ENCODE results near the gene CMIP. TPM values are rescaled to one million over a fixed set of nuclear protein-coding genes. Genes with fewer than 3 reads are reported as not detected.
A peak's percentile ranks its signal among the peaks of the same experiment; 100 is the strongest.

Gene CMIP
- total RNA-seq, 1 donor from 2014 or later, result 40.0 TPM

DNA sequence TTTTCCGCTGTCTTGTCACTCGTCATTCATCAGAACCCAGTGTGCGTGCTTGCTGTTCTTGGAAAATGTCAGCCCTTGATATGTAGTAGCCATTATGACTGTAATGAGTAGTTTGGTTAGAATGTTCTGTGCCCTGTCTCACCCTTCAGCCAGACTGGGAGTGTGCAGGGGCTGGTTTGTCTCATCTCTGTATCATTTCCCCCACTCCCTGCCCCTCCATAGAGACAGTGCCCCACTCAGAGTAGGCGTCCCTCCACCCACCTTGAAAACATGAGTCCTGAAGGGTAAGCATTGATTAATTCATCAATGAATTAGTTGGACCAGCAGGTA, 197.5 kb downstream of the CMIP start:
- H3K27me3 Mint-ChIP-seq, result no peaks in the 10 kb centered on the region
- no peak overlapping the region for H3K4me3 Mint-ChIP-seq
- peaks cover 17% of the 10 kb centered on the region for H3K4me1 Mint-ChIP-seq
- no peak for DNase-seq
- peak overlapping the region; percentile 20 for H3K27ac Mint-ChIP-seq
- intact Hi-C loops (cut with micrococcal nuclease), result no loop called here
- H3K36me3 Mint-ChIP-seq (ENCODE audit: low read depth), result no peaks in the 10 kb centered on the region
- no peaks in the 10 kb centered on the region for H3K9me3 Mint-ChIP-seq

DNA sequence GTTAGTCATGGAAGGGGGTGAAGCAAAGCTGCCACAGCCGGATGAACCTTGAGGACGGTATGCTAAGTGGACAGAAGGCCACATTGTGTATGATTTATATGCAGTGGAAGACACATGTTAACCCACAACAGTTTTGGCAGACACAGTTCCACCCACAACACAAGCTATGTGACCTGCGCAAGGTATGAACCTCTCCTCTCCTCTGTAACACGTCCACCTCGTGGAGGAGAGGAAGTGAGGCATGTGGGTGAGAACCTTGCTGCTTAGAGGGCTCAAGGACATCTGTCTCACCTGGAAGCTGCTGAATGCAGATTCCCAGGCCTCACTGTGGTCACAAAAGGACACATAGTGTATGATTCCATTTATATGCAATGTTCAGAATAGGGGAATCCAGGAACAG, 198.3 kb downstream of the CMIP start:
- no peak for DNase-seq
- Mint-ChIP-seq H3K27ac (no peak overlapping the region), H3K36me3 (ENCODE audit: low read depth) (no peaks in the 10 kb centered on the region), H3K4me3 (no peak overlapping the region), H3K9me3 (no peaks in the 10 kb centered on the region), H3K4me1 (peaks cover 15% of the 10 kb centered on the region), H3K27me3 (no peaks in the 10 kb centered on the region)
- intact Hi-C loops (cut with micrococcal nuclease), result no loop called here

DNA sequence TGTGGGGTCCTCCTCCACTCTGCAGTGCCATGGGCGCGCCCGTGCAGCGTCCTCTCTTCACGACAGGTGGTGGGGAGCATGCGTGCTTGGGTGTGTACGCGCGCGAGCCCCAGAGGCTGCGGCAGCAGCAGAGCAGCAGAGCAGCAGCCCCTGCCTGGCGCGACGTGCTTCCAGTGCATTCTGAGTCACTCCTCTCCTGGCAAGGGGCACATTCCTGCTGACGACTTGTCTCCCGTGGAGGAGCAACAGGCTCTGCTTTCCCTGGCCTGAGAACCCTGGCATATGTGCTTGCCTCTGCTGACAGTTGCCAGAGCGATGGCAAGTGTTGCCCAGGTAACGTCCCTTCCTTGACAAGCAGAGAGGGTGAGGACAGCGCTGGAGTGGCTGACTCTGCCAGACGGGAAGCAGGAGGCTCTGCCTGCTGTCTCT, 200.7 kb downstream of the CMIP start:
- no peak overlapping the region for H3K27ac Mint-ChIP-seq
- H3K36me3 Mint-ChIP-seq (ENCODE audit: low read depth), result peaks cover 4% of the 10 kb centered on the region
- no peak overlapping the region for H3K4me3 Mint-ChIP-seq
- H3K27me3 Mint-ChIP-seq, result no peaks in the 10 kb centered on the region
- H3K4me1 Mint-ChIP-seq, result peaks cover 20% of the 10 kb centered on the region
- no peak for DNase-seq
- no peaks in the 10 kb centered on the region for H3K9me3 Mint-ChIP-seq
- intact Hi-C loops (cut with micrococcal nuclease), result no loop called here

DNA sequence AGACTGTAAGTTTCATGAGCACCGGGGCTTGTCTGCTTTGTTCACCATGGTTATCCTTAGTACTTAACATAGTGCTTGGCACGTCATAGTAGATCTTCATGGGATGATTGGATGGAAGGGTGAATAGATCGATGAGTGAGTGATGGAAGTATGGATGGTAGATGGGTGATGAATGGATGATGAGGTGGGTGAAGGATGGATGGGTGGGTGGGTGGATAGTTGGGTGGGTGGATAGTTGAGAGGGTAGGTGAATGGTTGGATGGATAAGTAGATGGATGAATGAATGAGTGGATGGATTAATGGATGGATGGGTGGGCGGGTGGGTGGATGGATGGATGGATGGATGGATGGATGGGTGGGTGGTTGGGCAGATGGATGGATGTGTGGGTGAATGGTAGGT, 201.3 kb downstream of the CMIP start:
- H3K9me3 Mint-ChIP-seq, result no peaks in the 10 kb centered on the region
- peaks cover 4% of the 10 kb centered on the region for H3K36me3 Mint-ChIP-seq (ENCODE audit: low read depth)
- peaks cover 21% of the 10 kb centered on the region for H3K4me1 Mint-ChIP-seq
- no peak for DNase-seq
- intact Hi-C loops (cut with micrococcal nuclease), result no loop called here
- no peaks in the 10 kb centered on the region for H3K27me3 Mint-ChIP-seq
- H3K27ac Mint-ChIP-seq, result no peak overlapping the region
- H3K4me3 Mint-ChIP-seq, result no peak overlapping the region

DNA sequence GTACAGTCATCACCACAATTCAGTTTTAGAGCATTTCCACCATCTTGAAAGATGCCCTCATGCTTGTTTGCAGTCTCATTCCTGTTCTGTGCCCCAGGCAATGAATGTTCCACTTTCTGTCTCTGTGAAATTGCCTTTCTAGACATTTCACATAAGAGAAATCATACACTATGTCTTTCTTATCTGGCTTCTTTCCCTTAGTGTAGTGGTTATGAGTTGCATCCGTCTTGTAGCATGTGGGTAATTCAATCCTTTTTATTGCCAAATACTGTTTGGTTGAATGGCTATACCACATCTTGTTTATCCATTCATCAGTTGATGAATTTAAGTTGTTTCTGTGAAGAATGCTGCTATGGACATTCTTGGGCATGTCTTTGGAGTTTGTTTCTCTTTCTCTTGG, 202.0 kb downstream of the CMIP start:
- H3K36me3 Mint-ChIP-seq (ENCODE audit: low read depth), result peaks cover 4% of the 10 kb centered on the region
- peaks cover 21% of the 10 kb centered on the region for H3K4me1 Mint-ChIP-seq
- no peaks in the 10 kb centered on the region for H3K9me3 Mint-ChIP-seq
- H3K27ac Mint-ChIP-seq, result no peak overlapping the region
- H3K4me3 Mint-ChIP-seq, result no peak overlapping the region
- intact Hi-C loops (cut with micrococcal nuclease), result no loop called here
- H3K27me3 Mint-ChIP-seq, result no peaks in the 10 kb centered on the region
- DNase-seq, result no peak

DNA sequence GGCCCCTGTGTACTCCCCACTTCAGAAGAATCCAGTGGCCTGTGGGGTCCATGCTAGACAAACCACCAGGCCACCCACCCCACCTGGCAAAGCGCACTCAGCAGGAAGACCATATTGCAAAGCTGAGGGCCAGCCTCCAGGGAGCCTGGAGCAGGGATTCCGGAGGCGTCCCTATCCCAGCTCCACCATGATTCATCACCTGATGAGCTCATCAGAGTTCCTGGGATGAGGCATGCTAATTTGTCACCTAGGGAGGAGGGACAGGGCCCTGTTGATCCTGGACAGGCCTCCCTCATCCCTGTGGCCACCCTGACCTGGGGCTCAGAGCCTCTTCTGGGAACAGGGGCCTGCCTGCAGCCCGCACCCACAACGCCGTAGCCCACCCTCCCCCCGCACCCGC, 202.9 kb downstream of the CMIP start:
- Mint-ChIP-seq H3K4me3 (no peak overlapping the region), H3K27ac (no peak overlapping the region), H3K4me1 (peaks cover 19% of the 10 kb centered on the region), H3K9me3 (no peaks in the 10 kb centered on the region), H3K27me3 (no peaks in the 10 kb centered on the region), H3K36me3 (ENCODE audit: low read depth) (peaks cover 4% of the 10 kb centered on the region)
- DNase-seq, result no peak
- intact Hi-C loops (cut with micrococcal nuclease), result no loop called here

DNA sequence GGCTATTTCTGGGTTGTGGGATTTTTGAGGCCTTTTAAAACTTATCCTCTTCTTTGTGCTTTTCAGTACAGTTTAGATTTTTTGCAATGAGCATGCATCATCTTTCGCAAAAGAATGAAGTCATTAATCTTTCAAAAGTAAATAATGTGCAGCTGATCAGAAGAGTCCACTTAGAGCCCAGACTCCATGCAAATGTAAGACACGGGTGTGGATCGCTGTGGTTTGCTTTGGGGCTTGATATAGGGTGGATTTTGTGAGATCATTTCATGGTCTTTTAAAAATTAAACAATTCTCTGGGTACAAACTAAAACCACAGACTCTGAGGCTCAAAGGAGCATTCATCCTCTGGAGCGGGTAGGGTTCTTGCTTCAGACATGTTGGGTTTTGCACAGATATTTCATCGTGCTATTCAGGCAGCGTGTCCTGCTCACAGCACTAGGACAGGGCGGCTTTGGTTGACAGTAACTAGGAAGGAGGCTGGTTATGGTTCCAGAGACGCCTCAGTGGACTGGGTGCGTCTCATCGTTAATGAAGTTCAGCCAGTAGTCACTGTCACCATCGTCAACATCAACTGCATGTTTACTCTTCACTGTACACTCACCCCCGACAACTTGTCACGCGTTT, 205.1 kb downstream of the CMIP start:
- Mint-ChIP-seq H3K4me1 (peaks cover 18% of the 10 kb centered on the region), H3K27ac (no peak overlapping the region), H3K4me3 (no peak overlapping the region), H3K9me3 (no peaks in the 10 kb centered on the region), H3K27me3 (no peaks in the 10 kb centered on the region), H3K36me3 (ENCODE audit: low read depth) (peaks cover 6% of the 10 kb centered on the region)
- intact Hi-C loops (cut with micrococcal nuclease), result no loop called here
- no peak for DNase-seq

DNA sequence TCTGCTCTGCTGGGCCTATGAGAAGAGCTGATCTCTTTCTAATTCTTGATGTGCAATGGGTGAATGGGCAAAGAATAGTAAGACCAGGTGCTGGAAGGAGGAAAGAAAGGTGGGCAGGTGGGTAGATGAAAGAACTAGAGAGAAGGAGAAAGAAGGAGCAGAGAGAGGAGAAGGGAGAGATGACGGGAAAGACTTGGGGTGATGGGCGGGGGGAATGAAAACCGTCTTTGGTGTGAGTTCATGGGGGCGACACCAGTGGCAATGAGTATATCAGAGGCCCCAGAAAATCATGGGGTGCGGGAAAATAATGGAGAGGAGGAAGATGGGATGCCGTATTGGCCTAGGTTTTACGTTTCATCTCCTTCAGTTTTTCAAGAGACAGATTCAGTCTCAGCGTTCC, 205.7 kb downstream of the CMIP start:
- peaks cover 8% of the 10 kb centered on the region for H3K36me3 Mint-ChIP-seq (ENCODE audit: low read depth)
- intact Hi-C loops (cut with micrococcal nuclease), result no loop called here
- no peak overlapping the region for H3K4me3 Mint-ChIP-seq
- no peaks in the 10 kb centered on the region for H3K27me3 Mint-ChIP-seq
- no peaks in the 10 kb centered on the region for H3K9me3 Mint-ChIP-seq
- H3K27ac Mint-ChIP-seq, result peak overlapping the region; percentile 1
- DNase-seq, result no peak
- H3K4me1 Mint-ChIP-seq, result peaks cover 19% of the 10 kb centered on the region

DNA sequence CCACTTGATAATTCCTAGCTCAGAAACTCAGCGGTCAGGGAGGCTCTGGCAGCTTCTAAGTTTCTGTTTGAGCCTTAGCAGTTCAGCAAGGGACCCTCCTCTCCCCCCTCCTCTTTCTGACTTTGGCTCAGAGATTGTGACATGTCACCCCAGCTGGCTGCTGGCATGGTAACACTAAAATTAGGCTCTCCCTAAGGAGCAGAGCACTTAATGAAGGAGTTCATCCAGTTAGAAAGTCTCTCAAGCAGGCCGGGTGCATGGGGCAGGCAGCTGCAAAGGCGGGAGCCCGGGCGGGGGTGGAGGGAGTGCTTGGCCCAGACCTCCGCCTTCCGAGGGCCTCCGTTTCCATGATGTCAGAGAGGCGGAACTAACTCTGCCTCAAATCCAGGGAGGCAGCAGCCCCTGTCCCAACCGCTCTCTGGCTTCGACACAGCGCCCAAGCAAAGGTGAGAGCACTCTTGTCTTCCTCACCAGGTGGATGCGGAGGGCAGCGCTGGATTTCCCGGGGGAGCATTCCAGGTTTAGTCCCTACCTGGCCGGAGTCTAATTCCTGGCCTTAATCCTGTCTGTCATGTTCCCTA, 206.5 kb downstream of the CMIP start:
- no peaks in the 10 kb centered on the region for H3K9me3 Mint-ChIP-seq
- H3K4me3 Mint-ChIP-seq, result no peak overlapping the region
- no peak for DNase-seq
- H3K4me1 Mint-ChIP-seq, result peaks cover 26% of the 10 kb centered on the region
- H3K27ac Mint-ChIP-seq, result no peak overlapping the region
- intact Hi-C loops (cut with micrococcal nuclease), result no loop called here
- H3K27me3 Mint-ChIP-seq, result no peaks in the 10 kb centered on the region
- H3K36me3 Mint-ChIP-seq (ENCODE audit: low read depth), result peaks cover 8% of the 10 kb centered on the region

DNA sequence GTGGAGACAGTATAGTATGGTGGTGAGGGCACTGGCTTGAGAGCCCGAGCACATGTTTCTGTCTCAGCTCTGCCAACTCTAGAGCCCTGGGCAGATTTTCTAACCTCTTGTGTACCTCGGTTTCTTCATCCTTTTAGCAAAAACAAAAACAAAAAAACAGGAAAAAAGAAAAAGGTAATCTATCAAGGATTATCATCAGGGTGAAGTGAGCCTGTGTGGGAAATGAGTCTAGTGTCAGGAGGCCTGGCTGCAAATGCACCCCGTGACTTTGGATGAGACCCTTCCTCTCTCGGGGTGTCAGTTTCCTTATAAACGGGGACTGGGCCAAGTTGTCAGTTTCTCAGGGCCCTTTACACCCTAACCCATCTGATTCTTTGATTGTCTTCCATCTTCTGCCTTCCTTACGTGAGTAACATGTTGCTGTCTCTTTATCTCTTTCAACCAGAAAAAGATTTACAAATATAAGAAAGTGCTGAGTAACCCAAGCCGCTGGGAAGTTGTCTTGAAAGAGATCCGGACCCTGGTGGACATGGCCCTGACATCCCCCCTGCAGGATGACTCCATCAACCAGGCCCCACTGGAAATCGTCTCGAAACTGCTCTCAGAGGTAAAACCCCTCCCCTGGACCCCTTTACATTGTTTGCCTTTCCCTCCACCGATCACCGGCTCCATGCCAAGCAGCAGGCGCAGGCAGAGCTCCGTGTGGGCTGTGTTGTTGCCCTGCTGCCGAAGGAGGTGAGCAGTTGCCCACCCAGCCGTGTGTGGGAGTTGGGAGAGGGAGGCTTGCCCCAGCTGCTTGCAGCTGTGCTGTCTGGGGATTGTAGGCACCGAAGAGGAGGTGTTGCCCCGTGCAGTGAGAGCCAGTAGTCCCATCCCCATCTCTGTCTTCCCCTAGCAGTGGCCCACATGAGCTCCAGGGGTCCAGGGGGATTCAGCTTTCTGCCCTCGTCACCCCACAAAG, 207.4 kb downstream of the CMIP start:
- H3K27ac Mint-ChIP-seq, result no peak overlapping the region
- no peaks in the 10 kb centered on the region for H3K27me3 Mint-ChIP-seq
- H3K4me1 Mint-ChIP-seq, result peaks cover 25% of the 10 kb centered on the region
- no peak for DNase-seq
- H3K9me3 Mint-ChIP-seq, result no peaks in the 10 kb centered on the region
- H3K36me3 Mint-ChIP-seq (ENCODE audit: low read depth), result peaks cover 9% of the 10 kb centered on the region
- H3K4me3 Mint-ChIP-seq, result no peak overlapping the region
- intact Hi-C loops (cut with micrococcal nuclease), result no loop called here

DNA sequence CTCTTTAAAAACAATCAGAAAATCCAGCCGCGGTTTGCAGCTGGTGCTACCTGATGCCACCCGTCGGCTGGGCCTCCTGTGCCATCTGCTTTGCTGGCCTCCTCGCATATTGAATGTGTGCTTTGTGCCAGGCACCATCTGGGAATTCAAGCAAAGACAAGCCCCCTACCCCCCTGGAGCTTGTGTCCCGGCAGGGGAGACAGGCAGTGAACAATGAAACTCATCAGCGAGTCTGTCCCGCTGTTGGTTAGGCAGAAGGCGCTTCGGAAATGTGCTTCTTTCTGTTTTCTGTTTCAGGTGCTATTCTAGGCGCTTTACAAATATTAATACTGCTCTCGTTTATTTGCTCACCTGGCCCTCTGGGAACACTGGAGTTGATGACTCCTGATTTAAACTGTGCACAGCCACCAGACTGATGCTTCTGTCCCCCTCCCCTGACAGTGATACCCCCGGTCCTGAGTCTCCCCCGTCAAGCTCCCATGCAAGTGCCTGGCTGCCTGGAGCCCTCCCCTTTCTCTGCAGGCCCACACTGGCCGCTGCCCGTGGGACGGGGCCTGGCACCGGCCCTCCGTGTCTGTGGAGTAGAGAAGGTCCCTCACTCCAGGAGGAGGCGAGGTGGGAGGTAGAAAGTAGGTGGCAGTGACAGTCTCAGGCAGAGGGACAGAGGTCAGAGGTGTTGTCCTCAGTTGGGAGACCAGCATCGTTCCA, 208.3 kb downstream of the CMIP start:
- DNase-seq, result no peak
- Mint-ChIP-seq H3K36me3 (ENCODE audit: low read depth) (peaks cover 9% of the 10 kb centered on the region), H3K9me3 (no peaks in the 10 kb centered on the region), H3K4me1 (peaks cover 24% of the 10 kb centered on the region), H3K27ac (no peak overlapping the region), H3K4me3 (no peak overlapping the region), H3K27me3 (no peaks in the 10 kb centered on the region)
- intact Hi-C loops (cut with micrococcal nuclease), result no loop called here

DNA sequence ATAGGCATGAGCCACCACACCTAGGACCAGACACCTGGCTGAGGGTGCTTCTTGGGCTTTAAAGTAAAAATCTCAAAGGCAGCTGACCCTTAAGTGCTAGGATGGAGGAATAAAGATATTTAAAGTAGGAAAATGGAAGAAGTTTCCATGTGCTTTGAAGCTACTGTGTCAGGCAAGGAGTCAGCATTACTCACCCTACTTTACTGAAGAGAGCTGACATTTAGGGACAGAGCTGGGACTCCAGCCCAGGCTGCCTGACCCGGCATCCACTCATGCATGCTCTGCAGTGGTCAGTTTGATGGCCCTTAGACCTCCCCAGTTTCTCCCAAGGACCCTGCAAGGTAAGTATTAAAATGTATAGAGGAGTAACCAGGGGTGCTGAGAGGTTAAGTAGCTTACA, 209.7 kb downstream of the CMIP start:
- Mint-ChIP-seq H3K27me3 (no peaks in the 10 kb centered on the region), H3K9me3 (no peaks in the 10 kb centered on the region), H3K27ac (no peak overlapping the region), H3K4me1 (peaks cover 21% of the 10 kb centered on the region), H3K36me3 (ENCODE audit: low read depth) (peaks cover 11% of the 10 kb centered on the region), H3K4me3 (no peak overlapping the region)
- no peak for DNase-seq
- intact Hi-C loops (cut with micrococcal nuclease), result no loop called here

DNA sequence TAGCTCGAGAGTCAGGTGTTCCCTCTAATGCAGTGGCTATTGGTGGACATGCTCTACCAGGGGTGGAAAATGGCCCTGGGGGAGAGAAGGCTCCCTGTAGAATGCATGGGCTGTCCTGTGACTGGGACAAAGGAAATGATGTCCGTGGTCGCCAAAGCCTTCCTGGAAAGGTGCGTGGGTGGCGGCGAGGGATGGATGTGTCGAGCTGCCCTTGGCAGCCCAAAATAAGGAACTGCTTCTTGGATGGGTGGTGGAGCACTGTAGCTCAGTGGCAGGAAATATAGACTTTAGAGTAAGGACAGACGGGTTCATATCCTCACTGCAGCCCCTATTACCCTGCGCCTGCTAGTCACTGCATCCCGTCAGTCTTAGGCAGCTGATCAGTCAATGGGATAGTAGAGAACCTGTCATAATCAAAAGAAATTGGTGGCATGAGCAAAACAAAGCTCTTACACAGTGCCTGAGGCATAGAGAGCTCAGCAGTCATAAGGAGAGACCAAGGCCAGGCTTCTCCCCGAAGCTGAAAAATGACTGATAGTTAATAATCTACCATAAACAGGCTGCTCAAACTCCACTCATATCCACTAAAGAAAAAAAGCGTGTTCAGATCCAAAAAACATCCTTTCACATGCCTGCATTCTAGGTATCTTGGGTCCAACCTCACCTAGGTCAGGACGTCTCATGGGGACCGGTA, 211.0 kb downstream of the CMIP start:
- H3K36me3 Mint-ChIP-seq (ENCODE audit: low read depth), result peaks cover 9% of the 10 kb centered on the region
- intact Hi-C loops (cut with micrococcal nuclease), result no loop called here
- peaks cover 15% of the 10 kb centered on the region for H3K4me1 Mint-ChIP-seq
- no peak overlapping the region for H3K4me3 Mint-ChIP-seq
- no peaks in the 10 kb centered on the region for H3K27me3 Mint-ChIP-seq
- no peak overlapping the region for H3K27ac Mint-ChIP-seq
- DNase-seq, result no peak
- no peaks in the 10 kb centered on the region for H3K9me3 Mint-ChIP-seq
